ENCODE measurements around the gene TRPC4AP.

The TRPC4AP gene

GRCh38 chr20:35008411-35009342, 83.9 kb downstream of the TRPC4AP start:
- TF ChIP-seq CTCF (conservative IDR thresholded peaks at IDR 0.05; ENCODE audit: low read depth, low read length), result no peak
- H3K79me2 ChIP-seq (ENCODE audit: insufficient read depth, low read depth), result no peaks in the 10 kb centered on the region
- H3K9ac ChIP-seq, result no peak overlapping the region
- no peak overlapping the region for H3K27ac ChIP-seq
- H3K4me2 ChIP-seq, result no peak overlapping the region
- H2AFZ ChIP-seq (ENCODE audit: low read depth), result no peak overlapping the region
- H3K4me1 ChIP-seq (ENCODE audit: low read depth, poor library complexity, severe bottlenecking), result peaks cover 8% of the 10 kb centered on the region
- H3K36me3 ChIP-seq (ENCODE audit: insufficient read depth), result peaks cover 13% of the 10 kb centered on the region; the same call in 1 of the 2 replicates
- no peaks in the 10 kb centered on the region for H4K20me1 ChIP-seq (ENCODE audit: insufficient read depth)
- no peaks in the 10 kb centered on the region for H3K27me3 ChIP-seq (ENCODE audit: insufficient read depth, low read depth)
- no peak overlapping the region for H3K4me3 ChIP-seq (IDR thresholded peaks at IDR 0.05; ENCODE audit: insufficient read depth, low read depth, low read length)

- H3K4me2 ChIP-seq, result no peak overlapping the region
- H3K9ac ChIP-seq, result no peak overlapping the region
- H3K27me3 ChIP-seq (ENCODE audit: insufficient read depth, low read depth), result no peaks in the 10 kb centered on the region
- H3K36me3 ChIP-seq (ENCODE audit: insufficient read depth), result peaks cover 9% of the 10 kb centered on the region; the same call in 1 of the 2 replicates
- H3K4me3 ChIP-seq (IDR thresholded peaks at IDR 0.05; ENCODE audit: insufficient read depth, low read depth, low read length), result no peak overlapping the region
- no peaks in the 10 kb centered on the region for H4K20me1 ChIP-seq (ENCODE audit: insufficient read depth)
- no peak overlapping the region for H2AFZ ChIP-seq (ENCODE audit: low read depth)
- H3K4me1 ChIP-seq (ENCODE audit: low read depth, poor library complexity, severe bottlenecking), result peaks cover 8% of the 10 kb centered on the region
- H3K79me2 ChIP-seq (ENCODE audit: insufficient read depth, low read depth), result no peaks in the 10 kb centered on the region
- TF ChIP-seq CTCF (conservative IDR thresholded peaks at IDR 0.05; ENCODE audit: low read depth, low read length), result no peak
- no peak overlapping the region for H3K27ac ChIP-seq
These were observed 84.7 kb downstream of the TRPC4AP start for GRCh38 chr20:35007891-35008290.

GRCh38 chr20:35007413-35007812, 85.2 kb downstream of the TRPC4AP start:
- no peak overlapping the region for H3K27ac ChIP-seq
- H2AFZ ChIP-seq (ENCODE audit: low read depth), result no peak overlapping the region
- H3K4me2 ChIP-seq, result no peak overlapping the region
- H3K36me3 ChIP-seq (ENCODE audit: insufficient read depth), result peaks cover 9% of the 10 kb centered on the region; the same call in 1 of the 2 replicates
- no peak overlapping the region for H3K4me3 ChIP-seq (IDR thresholded peaks at IDR 0.05; ENCODE audit: insufficient read depth, low read depth, low read length)
- H3K9ac ChIP-seq, result no peak overlapping the region
- TF ChIP-seq CTCF (conservative IDR thresholded peaks at IDR 0.05; ENCODE audit: low read depth, low read length), result no peak
- peaks cover 8% of the 10 kb centered on the region for H3K4me1 ChIP-seq (ENCODE audit: low read depth, poor library complexity, severe bottlenecking)
- H3K27me3 ChIP-seq (ENCODE audit: insufficient read depth, low read depth), result no peaks in the 10 kb centered on the region
- no peaks in the 10 kb centered on the region for H4K20me1 ChIP-seq (ENCODE audit: insufficient read depth)
- no peaks in the 10 kb centered on the region for H3K79me2 ChIP-seq (ENCODE audit: insufficient read depth, low read depth)

GRCh38 chr20:35006531-35006971, 86.1 kb downstream of the TRPC4AP start:
- TF ChIP-seq CTCF (conservative IDR thresholded peaks at IDR 0.05; ENCODE audit: low read depth, low read length), result no peak
- H3K36me3 ChIP-seq (ENCODE audit: insufficient read depth), result peaks cover 9% of the 10 kb centered on the region; the same call in 1 of the 2 replicates
- peaks cover 8% of the 10 kb centered on the region for H3K4me1 ChIP-seq (ENCODE audit: low read depth, poor library complexity, severe bottlenecking)

More at GRCh38 chr20:35006531-35006971, 86.1 kb downstream of the TRPC4AP start:
- no peak overlapping the region for H3K9ac ChIP-seq
- no peaks in the 10 kb centered on the region for H3K27me3 ChIP-seq (ENCODE audit: insufficient read depth, low read depth)
- no peak overlapping the region for H3K27ac ChIP-seq
- H4K20me1 ChIP-seq (ENCODE audit: insufficient read depth), result no peaks in the 10 kb centered on the region
- H3K4me2 ChIP-seq, result no peak overlapping the region
- no peaks in the 10 kb centered on the region for H3K79me2 ChIP-seq (ENCODE audit: insufficient read depth, low read depth)
- H3K4me3 ChIP-seq (IDR thresholded peaks at IDR 0.05; ENCODE audit: insufficient read depth, low read depth, low read length), result no peak overlapping the region
- no peak overlapping the region for H2AFZ ChIP-seq (ENCODE audit: low read depth)

All from KMS-11 (cell line).